Natural killer cell (primary cell): ENCODE data around the gene ASIC3. TPM values are rescaled to one million over a fixed set of nuclear protein-coding genes. Genes with fewer than 3 reads are reported as not detected.

Experiments used
- ATAC-seq, 3 donors: fragments of 150-1000 bp in 2 of 3; fragments of 200-7000 bp in 1 of 3; cut with Tn5 transposase; 1 replicate in 1 of 3; 2 replicates in 2 of 3; pipeline ENCODE4 v1.10.0; 2021; ENCODE audit warnings: mild to moderate bottlenecking in 2 of 3, moderate library complexity in 2 of 3
- DNase-seq, 2 donors: peaks; one replicate each; pipeline versions ENCODE4 v3.0.0 to v3.0.0-alpha.2; 2013 to 2021; ENCODE audit warnings: mixed read lengths in 1 of 2
- H3K27ac ChIP-seq: one replicate; pipeline ENCODE4 v1.5.1; 2013; ENCODE audit warnings: mild to moderate bottlenecking, low read length
- H3K27me3 ChIP-seq: one replicate; pipeline ENCODE4 v1.6.1; 2013; ENCODE audit warnings: low read length; ENCODE audit not compliant: control insufficient read depth, insufficient read depth
- H3K36me3 ChIP-seq: one replicate; pipeline ENCODE4 v1.6.1; 2013; ENCODE audit warnings: low read length; ENCODE audit not compliant: control insufficient read depth, insufficient read depth
- H3K4me1 ChIP-seq: one replicate; pipeline ENCODE4 v1.6.1; 2013; ENCODE audit warnings: low read length; ENCODE audit not compliant: control insufficient read depth, insufficient read depth
- H3K4me3 ChIP-seq: one replicate; pipeline ENCODE4 v1.5.1; 2013; ENCODE audit warnings: low read length
- H3K9me3 ChIP-seq: one replicate; pipeline ENCODE4 v1.6.1; 2013; ENCODE audit warnings: low read length; ENCODE audit not compliant: control insufficient read depth, insufficient read depth
- H3K27ac Mint-ChIP-seq, 2 donors: one replicate each; pipeline ENCODE4 v1.8.0; 2022; ENCODE audit warnings: mild to moderate bottlenecking in 2 of 2, mixed read lengths in 2 of 2, moderate library complexity in 1 of 2
- H3K27me3 Mint-ChIP-seq, 2 donors: one replicate each; pipeline ENCODE4 v1.8.0; 2022; ENCODE audit warnings: low read depth in 2 of 2, mixed read lengths in 2 of 2
- H3K36me3 Mint-ChIP-seq: one replicate; pipeline ENCODE4 v1.8.0; 2022; ENCODE audit warnings: mixed read lengths
- H3K4me1 Mint-ChIP-seq, 2 donors: one replicate each; pipeline ENCODE4 v1.8.0; 2022; ENCODE audit warnings: mixed read lengths in 2 of 2
- H3K4me3 Mint-ChIP-seq: one replicate; pipeline ENCODE4 v1.8.0; 2022; ENCODE audit warnings: mild to moderate bottlenecking, moderate library complexity, mixed read lengths
- H3K9me3 Mint-ChIP-seq, 2 donors: one replicate each; pipeline ENCODE4 v1.8.0; 2022; ENCODE audit warnings: mixed read lengths in 2 of 2
- WGBS: methylation state at CpG from one replicate; pipeline ENCODE4 v1.1.7; 2013; ENCODE audit warnings: missing lambda C conversion rate; ENCODE audit not compliant: insufficient coverage; 5-methylcytosine and 5-hydroxymethylcytosine counted together
- intact Hi-C: fragments of 100-400 bp; cut with micrococcal nuclease; formaldehyde crosslinking; loops from one replicate; pipeline ENCODE4 v1.14.2; 2022
- total RNA-seq, 4 donors: library from RNA; stranded (reverse); fragments of 120-200 nt in 1 of 4; gene quantifications; one replicate each; pipeline versions ENCODE4 v1.2.3 to v1.2.4, GENCODE V29; 2013 to 2022
- TF ChIP-seq, protein P1 (sequence below): fragments of 200-600 bp; IDR thresholded peaks from one replicate; pipeline ENCODE4 v1.8.0; 2022; ENCODE audit warnings: antibody characterized with exemption

ASIC3 gene
- total RNA-seq, 3 donors from 2014 or later (not counting 1 experiment from before 2014, with no cell fraction given), result 5.7 to 7.9 (median 5.9) TPM

DNA sequence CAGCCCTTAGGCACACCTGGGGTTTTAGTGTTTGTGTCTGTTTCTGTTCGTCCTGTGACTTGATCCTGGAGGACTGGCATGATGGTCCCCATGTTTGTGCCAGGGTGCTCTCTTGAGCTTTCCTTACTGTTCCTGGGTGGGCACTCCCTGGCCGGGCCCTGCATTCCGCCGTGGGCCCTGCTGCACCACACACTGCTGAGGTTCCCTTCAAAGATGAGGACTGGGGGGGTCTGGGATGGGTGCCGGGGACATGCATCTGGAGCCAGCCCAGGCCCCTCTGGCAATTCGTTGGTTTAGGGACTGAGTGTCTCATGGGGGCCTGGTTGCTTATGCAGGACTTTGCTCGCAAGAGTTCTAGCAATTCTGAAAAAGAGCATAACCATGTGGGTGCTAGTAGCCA is 42.7 kb downstream of the ASIC3 start:
- Mint-ChIP-seq H3K27me3 (no peaks in the 10 kb centered on the region), H3K36me3 (no peaks in the 10 kb centered on the region), H3K4me3 (no peak overlapping the region), H3K9me3 (no peaks in the 10 kb centered on the region), H3K27ac (no peak overlapping the region), H3K4me1 (peaks cover 19 to 28% of the 10 kb centered on the region in 2 donors)
- Histone ChIP-seq H3K9me3 (no peaks in the 10 kb centered on the region), H3K4me1 (peaks cover 34% of the 10 kb centered on the region), H3K4me3 (no peak overlapping the region), H3K27me3 (no peaks in the 10 kb centered on the region), H3K36me3 (no peaks in the 10 kb centered on the region), H3K27ac (no peak overlapping the region)
- TF ChIP-seq, protein P1, sequence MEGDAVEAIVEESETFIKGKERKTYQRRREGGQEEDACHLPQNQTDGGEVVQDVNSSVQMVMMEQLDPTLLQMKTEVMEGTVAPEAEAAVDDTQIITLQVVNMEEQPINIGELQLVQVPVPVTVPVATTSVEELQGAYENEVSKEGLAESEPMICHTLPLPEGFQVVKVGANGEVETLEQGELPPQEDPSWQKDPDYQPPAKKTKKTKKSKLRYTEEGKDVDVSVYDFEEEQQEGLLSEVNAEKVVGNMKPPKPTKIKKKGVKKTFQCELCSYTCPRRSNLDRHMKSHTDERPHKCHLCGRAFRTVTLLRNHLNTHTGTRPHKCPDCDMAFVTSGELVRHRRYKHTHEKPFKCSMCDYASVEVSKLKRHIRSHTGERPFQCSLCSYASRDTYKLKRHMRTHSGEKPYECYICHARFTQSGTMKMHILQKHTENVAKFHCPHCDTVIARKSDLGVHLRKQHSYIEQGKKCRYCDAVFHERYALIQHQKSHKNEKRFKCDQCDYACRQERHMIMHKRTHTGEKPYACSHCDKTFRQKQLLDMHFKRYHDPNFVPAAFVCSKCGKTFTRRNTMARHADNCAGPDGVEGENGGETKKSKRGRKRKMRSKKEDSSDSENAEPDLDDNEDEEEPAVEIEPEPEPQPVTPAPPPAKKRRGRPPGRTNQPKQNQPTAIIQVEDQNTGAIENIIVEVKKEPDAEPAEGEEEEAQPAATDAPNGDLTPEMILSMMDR, result no peak
- ATAC-seq (no peak), DNase-seq (no peak)
- intact Hi-C loops, result no loop called here
- WGBS, result 97% methylated on average over 7 of the region's 7 CpGs

DNA sequence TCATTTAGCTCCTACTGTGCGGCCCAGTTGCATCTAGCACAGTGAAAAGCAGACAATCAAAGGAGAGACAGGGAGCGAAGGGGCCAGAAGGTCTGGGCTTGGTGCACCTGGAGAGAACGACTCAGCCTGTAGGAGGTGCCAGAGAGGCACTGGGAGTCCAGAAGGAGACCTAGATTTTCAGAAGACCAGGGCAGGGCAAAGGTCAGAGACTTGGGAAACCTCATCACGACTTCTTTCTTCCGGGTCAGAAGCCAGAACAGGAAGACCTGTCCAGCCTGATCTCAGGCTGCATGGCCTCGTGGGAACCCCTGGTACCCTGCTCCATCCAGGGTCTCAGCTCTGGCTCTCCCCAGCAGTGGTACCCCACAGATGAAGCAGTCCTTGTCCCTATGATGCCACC is 43.1 kb downstream of the ASIC3 start:
- Histone ChIP-seq H3K4me1 (peaks cover 34% of the 10 kb centered on the region), H3K4me3 (no peak overlapping the region), H3K9me3 (no peaks in the 10 kb centered on the region), H3K36me3 (no peaks in the 10 kb centered on the region), H3K27ac (no peak overlapping the region), H3K27me3 (no peaks in the 10 kb centered on the region)
- intact Hi-C loops, result no loop called here
- Mint-ChIP-seq H3K4me3 (no peak overlapping the region), H3K9me3 (no peaks in the 10 kb centered on the region), H3K36me3 (no peaks in the 10 kb centered on the region), H3K27ac (no peak overlapping the region), H3K4me1 (peaks cover 19 to 26% of the 10 kb centered on the region in 2 donors), H3K27me3 (no peaks in the 10 kb centered on the region)
- TF ChIP-seq, protein P1, result no peak
- ATAC-seq (no peak), DNase-seq (peak in 1 of 2 donors; percentile 47)
- WGBS, result 80% methylated on average over 6 of the region's 6 CpGs

DNA sequence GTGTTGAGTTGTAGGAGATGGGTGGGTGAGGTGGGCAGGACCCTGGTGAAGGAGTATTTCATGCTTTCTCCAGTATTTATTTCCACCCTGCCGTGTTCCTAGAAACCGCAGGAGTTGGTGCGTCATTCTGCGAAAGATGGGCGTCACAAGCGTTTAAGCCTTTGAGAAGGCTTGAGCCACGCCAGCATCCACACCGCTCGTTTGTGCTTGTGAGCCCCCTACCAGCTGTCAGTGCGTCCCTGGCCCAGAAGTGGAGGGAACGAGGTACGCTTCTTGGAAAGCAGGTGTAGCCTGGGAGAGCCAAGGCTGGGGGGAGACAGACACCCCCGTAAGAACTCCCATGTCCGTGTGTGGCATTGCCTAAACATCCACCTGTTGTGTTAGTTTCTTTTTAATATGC is 43.7 kb downstream of the ASIC3 start:
- 93% methylated on average over 14 of the region's 14 CpGs for WGBS
- intact Hi-C loops, result no loop called here
- Histone ChIP-seq H3K27me3 (no peaks in the 10 kb centered on the region), H3K36me3 (no peaks in the 10 kb centered on the region), H3K4me3 (no peak overlapping the region), H3K9me3 (no peaks in the 10 kb centered on the region), H3K27ac (no peak overlapping the region), H3K4me1 (peaks cover 32% of the 10 kb centered on the region)
- ATAC-seq (no peak), DNase-seq (no peak)
- Mint-ChIP-seq H3K27me3 (no peaks in the 10 kb centered on the region), H3K36me3 (no peaks in the 10 kb centered on the region), H3K9me3 (no peaks in the 10 kb centered on the region), H3K4me3 (no peak overlapping the region), H3K4me1 (peaks cover 19 to 25% of the 10 kb centered on the region in 2 donors), H3K27ac (no peak overlapping the region)
- TF ChIP-seq, protein P1, result no peak

DNA sequence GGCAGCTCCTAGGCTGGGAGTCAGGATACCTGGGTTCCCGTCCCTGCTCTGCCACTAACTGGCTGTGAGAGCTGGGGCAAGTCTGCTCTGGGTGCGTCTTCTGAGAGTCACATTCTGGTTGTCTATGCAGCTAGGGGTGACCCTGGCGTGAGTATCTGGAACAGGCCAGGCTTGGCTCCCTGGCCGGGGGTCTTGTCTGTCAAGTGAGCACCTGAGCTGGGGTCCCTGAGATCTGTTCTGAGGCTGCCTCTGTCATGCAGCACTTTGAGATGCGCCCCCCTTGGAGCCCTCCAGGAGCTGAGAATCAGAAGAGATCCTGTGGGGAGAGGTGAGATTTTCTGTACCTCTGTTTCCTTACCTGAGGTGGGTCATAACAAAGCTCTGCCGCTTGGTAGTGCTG is 45.4 kb downstream of the ASIC3 start:
- Histone ChIP-seq H3K36me3 (no peaks in the 10 kb centered on the region), H3K4me3 (no peak overlapping the region), H3K27ac (no peak overlapping the region), H3K27me3 (no peaks in the 10 kb centered on the region), H3K9me3 (no peaks in the 10 kb centered on the region), H3K4me1 (peaks cover 16% of the 10 kb centered on the region)
- Mint-ChIP-seq H3K9me3 (no peaks in the 10 kb centered on the region), H3K27ac (no peak overlapping the region), H3K27me3 (no peaks in the 10 kb centered on the region), H3K36me3 (no peaks in the 10 kb centered on the region), H3K4me3 (no peak overlapping the region), H3K4me1 (peaks cover 10 to 13% of the 10 kb centered on the region in 2 donors)
- WGBS, result 95% methylated on average over 6 of the region's 6 CpGs
- TF ChIP-seq, protein P1, result no peak
- intact Hi-C loops, result no loop called here
- no peak for ATAC-seq
- DNase-seq, result no peak
